ENCODE results near the gene SLC25A21.

The SLC25A21 gene

DNA sequence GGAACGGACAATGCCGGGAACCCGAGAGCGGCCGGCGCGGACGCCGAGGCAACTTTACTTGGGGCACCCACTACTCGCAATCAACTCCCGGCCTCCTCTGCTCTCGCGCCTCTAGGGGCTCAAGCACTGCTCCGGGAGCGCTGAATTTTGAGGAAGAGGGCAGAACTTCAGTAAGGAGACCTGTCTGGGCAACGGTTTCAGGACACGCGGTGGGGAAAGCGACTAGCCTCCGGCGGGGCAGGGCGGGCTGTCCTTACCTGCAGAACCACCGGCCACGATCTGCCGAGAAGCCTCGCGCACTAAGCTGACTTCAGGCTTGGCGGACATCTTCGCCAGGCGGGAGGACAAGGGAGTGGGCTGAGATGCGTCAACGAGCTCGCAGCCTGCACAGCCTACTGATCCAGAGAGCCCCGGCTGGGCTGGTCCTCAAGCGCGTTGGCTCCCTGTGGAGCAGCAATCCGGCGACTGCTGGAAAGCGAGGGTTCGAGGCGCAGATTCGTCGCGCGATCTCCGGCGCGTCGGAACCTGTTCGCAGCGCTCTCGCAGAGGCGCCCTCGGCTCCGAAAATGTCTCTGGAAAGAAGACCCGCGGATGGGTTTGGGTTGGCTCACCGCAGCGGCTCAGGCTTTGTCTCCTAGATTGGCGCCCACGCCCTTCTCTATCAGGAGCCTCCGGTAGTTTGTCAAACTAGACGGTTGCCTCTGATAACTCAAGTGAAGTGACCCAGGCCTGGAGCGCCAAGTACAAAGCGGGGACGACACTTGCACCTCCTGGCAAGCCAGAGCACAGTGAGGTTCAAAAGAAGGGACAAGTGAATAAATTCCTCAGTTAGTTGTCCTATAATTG lies at the start of gene SLC25A21:
Gene SLC25A21, minus strand, starts transcription at position 583 of the 846 bp plus-strand sequence.
- H3K9me3 ChIP-seq (ENCODE audit: insufficient read depth, low read length), result no peaks in the 10 kb centered on the region
- TF ChIP-seq CTCF (IDR thresholded peaks at IDR 0.05; ENCODE audit: insufficient read depth, low read length, poor library complexity, severe bottlenecking), result no peak
- TF ChIP-seq EZH2phosphoT487 (conservative IDR thresholded peaks at IDR 0.05; ENCODE audit: low read length), result no peak
- H3K9me2 ChIP-seq (replicated peaks; ENCODE audit: insufficient read depth, low read length), result no peaks in the 10 kb centered on the region
- H3K36me3 ChIP-seq (ENCODE audit: low read length), result no peaks in the 10 kb centered on the region
- H3K27me3 ChIP-seq (ENCODE audit: low read length), result no peaks in the 10 kb centered on the region
- H3K27ac ChIP-seq (ENCODE audit: low read depth, low read length), result no peak within 1 kb of the TSS
- no peak within 1 kb of the TSS for H3K4me2 ChIP-seq (ENCODE audit: low read depth, low read length, poor library complexity, severe bottlenecking)
- H3K9ac ChIP-seq (ENCODE audit: low read length), result no peak within 1 kb of the TSS
- no peaks in the 10 kb centered on the region for H3F3A ChIP-seq (ENCODE audit: insufficient read depth)
- H3K4me3 ChIP-seq (ENCODE audit: insufficient read depth, low read length, poor library complexity, severe bottlenecking), result no peak within 1 kb of the TSS
- no peaks in the 10 kb centered on the region for H3K79me2 ChIP-seq (ENCODE audit: insufficient read depth, low read length)
- H4K20me1 ChIP-seq (ENCODE audit: low read depth, low read length), result no peaks in the 10 kb centered on the region
- H2AFZ ChIP-seq (ENCODE audit: low read depth, low read length, severe bottlenecking), result no peak within 1 kb of the TSS

- Histone ChIP-seq H3K27ac (ENCODE audit: low read depth, low read length) (no peak overlapping the region), H3K4me2 (ENCODE audit: low read depth, low read length, poor library complexity, severe bottlenecking) (no peak overlapping the region), H3K27me3 (ENCODE audit: low read length) (no peaks in the 10 kb centered on the region), H3K9ac (ENCODE audit: low read length) (no peak overlapping the region), H3K4me3 (ENCODE audit: insufficient read depth, low read length, poor library complexity, severe bottlenecking) (no peak overlapping the region), H2AFZ (ENCODE audit: low read depth, low read length, severe bottlenecking) (no peak overlapping the region), H3K36me3 (ENCODE audit: low read length) (no peaks in the 10 kb centered on the region), H3K79me2 (ENCODE audit: insufficient read depth, low read length) (no peaks in the 10 kb centered on the region), H3F3A (ENCODE audit: insufficient read depth) (no peaks in the 10 kb centered on the region), H3K9me2 (replicated peaks; ENCODE audit: insufficient read depth, low read length) (no peaks in the 10 kb centered on the region), H3K9me3 (ENCODE audit: insufficient read depth, low read length) (no peaks in the 10 kb centered on the region), H4K20me1 (ENCODE audit: low read depth, low read length) (no peaks in the 10 kb centered on the region)
- no peak for TF ChIP-seq EZH2phosphoT487 (conservative IDR thresholded peaks at IDR 0.05; ENCODE audit: low read length)
Measured at GRCh38 chr14:37221073-37221472, 48.7 kb upstream of the SLC25A21 start.

- no peaks in the 10 kb centered on the region for H3K36me3 ChIP-seq (ENCODE audit: low read length)
- no peaks in the 10 kb centered on the region for H3K27me3 ChIP-seq (ENCODE audit: low read length)
- no peak overlapping the region for H3K4me3 ChIP-seq (ENCODE audit: insufficient read depth, low read length, poor library complexity, severe bottlenecking)
- H3K4me2 ChIP-seq (ENCODE audit: low read depth, low read length, poor library complexity, severe bottlenecking), result no peak overlapping the region
- H3K9ac ChIP-seq (ENCODE audit: low read length), result no peak overlapping the region
- no peaks in the 10 kb centered on the region for H3K79me2 ChIP-seq (ENCODE audit: insufficient read depth, low read length)
- H4K20me1 ChIP-seq (ENCODE audit: low read depth, low read length), result no peaks in the 10 kb centered on the region
- no peaks in the 10 kb centered on the region for H3K9me3 ChIP-seq (ENCODE audit: insufficient read depth, low read length)
- no peak overlapping the region for H3K27ac ChIP-seq (ENCODE audit: low read depth, low read length)
- TF ChIP-seq EZH2phosphoT487 (conservative IDR thresholded peaks at IDR 0.05; ENCODE audit: low read length) (no peak), CTCF (IDR thresholded peaks at IDR 0.05; ENCODE audit: insufficient read depth, low read length, poor library complexity, severe bottlenecking) (no peak)
- no peaks in the 10 kb centered on the region for H3F3A ChIP-seq (ENCODE audit: insufficient read depth)
- H3K9me2 ChIP-seq (replicated peaks; ENCODE audit: insufficient read depth, low read length), result no peaks in the 10 kb centered on the region
- no peak overlapping the region for H2AFZ ChIP-seq (ENCODE audit: low read depth, low read length, severe bottlenecking)
Measured at GRCh38 chr14:37215345-37215744, 42.9 kb upstream of the SLC25A21 start.

DNA sequence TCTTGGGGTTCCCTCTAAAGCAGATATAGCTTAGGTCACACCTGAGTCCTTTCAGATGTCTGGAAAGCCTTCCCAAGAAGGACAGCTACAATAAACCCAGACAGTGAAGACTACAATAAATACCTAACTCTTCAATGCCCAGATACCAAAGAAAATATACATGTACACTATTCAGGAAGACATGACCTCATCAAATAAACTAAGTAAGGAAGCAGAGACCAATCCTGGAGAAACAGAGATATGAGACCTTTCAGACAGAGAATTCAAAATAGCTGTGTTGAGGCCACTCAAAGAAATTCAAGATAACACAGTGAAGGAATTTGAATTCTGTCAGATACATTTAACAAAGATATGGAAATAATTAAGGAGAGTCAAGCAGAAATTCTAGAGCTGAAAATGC lies 40.6 kb upstream of the SLC25A21 start:
- H2AFZ ChIP-seq (ENCODE audit: low read depth, low read length, severe bottlenecking), result no peak overlapping the region
- no peaks in the 10 kb centered on the region for H4K20me1 ChIP-seq (ENCODE audit: low read depth, low read length)
- H3K9me3 ChIP-seq (ENCODE audit: insufficient read depth, low read length), result no peaks in the 10 kb centered on the region
- H3K27ac ChIP-seq (ENCODE audit: low read depth, low read length), result no peak overlapping the region
- H3K36me3 ChIP-seq (ENCODE audit: low read length), result no peaks in the 10 kb centered on the region
- no peaks in the 10 kb centered on the region for H3K79me2 ChIP-seq (ENCODE audit: insufficient read depth, low read length)
- H3K9ac ChIP-seq (ENCODE audit: low read length), result no peak overlapping the region
- H3K27me3 ChIP-seq (ENCODE audit: low read length), result no peaks in the 10 kb centered on the region
- no peak for TF ChIP-seq EZH2phosphoT487 (conservative IDR thresholded peaks at IDR 0.05; ENCODE audit: low read length)
- no peak for TF ChIP-seq CTCF (IDR thresholded peaks at IDR 0.05; ENCODE audit: insufficient read depth, low read length, poor library complexity, severe bottlenecking)
- H3K9me2 ChIP-seq (replicated peaks; ENCODE audit: insufficient read depth, low read length), result no peaks in the 10 kb centered on the region
- no peak overlapping the region for H3K4me2 ChIP-seq (ENCODE audit: low read depth, low read length, poor library complexity, severe bottlenecking)
- no peaks in the 10 kb centered on the region for H3F3A ChIP-seq (ENCODE audit: insufficient read depth)
- no peak overlapping the region for H3K4me3 ChIP-seq (ENCODE audit: insufficient read depth, low read length, poor library complexity, severe bottlenecking)

Measured in SU-DHL-6 (cell line).